ENCODE results near the gene KPNA3.
"Not testable (repeated sequence)": the region's sequence is repeated elsewhere in the genome, so short reads cannot be mapped to it uniquely, and the experiment has no call there.

- not testable (repeated sequence) for TF ChIP-seq CTCF (IDR thresholded peaks at IDR 0.05); TCF7L2 (IDR thresholded peaks at IDR 0.05; ENCODE audit: low read depth, low read length); POLR2AphosphoS5 (IDR thresholded peaks at IDR 0.05; ENCODE audit: low read depth, low read length)
These were observed 10.6 kb upstream of the KPNA3 start for GRCh38 chr13:49803047-49803446.

Data from Panc1 (cell line).